Measurements from ENCODE around the gene THOC5.

Gene THOC5

DNA sequence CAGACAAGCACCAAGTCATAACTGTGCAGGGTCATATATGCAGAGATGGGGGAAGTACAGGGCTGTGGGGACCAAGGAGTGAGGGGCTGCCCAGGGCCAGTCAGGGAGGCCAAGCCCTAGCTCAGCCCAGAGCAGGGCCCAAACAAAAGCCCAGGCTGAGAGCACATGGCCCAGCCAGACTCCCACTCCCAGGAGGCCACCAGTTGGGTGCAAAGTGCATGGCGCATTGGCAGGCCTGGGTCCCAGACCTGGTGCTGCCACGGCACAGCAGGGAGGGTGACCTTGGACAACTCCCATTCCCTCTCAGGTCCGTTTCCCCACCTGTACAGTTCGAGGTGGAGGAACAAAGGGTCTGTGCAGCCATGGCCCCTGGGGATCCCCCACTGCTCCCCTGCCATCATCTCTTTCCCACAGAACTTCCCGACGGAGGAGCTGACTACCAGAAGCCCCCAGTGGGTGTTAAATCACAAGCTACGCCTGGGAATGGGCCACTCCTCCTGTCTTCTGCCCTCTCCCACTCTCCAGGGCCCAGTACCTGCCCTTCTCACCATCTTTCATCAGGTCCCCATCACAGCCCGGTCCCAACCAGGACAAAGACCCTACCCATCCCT, 26.7 kb upstream of the THOC5 start:
- TF ChIP-seq, protein P1, sequence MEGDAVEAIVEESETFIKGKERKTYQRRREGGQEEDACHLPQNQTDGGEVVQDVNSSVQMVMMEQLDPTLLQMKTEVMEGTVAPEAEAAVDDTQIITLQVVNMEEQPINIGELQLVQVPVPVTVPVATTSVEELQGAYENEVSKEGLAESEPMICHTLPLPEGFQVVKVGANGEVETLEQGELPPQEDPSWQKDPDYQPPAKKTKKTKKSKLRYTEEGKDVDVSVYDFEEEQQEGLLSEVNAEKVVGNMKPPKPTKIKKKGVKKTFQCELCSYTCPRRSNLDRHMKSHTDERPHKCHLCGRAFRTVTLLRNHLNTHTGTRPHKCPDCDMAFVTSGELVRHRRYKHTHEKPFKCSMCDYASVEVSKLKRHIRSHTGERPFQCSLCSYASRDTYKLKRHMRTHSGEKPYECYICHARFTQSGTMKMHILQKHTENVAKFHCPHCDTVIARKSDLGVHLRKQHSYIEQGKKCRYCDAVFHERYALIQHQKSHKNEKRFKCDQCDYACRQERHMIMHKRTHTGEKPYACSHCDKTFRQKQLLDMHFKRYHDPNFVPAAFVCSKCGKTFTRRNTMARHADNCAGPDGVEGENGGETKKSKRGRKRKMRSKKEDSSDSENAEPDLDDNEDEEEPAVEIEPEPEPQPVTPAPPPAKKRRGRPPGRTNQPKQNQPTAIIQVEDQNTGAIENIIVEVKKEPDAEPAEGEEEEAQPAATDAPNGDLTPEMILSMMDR (IDR thresholded peaks at IDR 0.05): no peak

DNA sequence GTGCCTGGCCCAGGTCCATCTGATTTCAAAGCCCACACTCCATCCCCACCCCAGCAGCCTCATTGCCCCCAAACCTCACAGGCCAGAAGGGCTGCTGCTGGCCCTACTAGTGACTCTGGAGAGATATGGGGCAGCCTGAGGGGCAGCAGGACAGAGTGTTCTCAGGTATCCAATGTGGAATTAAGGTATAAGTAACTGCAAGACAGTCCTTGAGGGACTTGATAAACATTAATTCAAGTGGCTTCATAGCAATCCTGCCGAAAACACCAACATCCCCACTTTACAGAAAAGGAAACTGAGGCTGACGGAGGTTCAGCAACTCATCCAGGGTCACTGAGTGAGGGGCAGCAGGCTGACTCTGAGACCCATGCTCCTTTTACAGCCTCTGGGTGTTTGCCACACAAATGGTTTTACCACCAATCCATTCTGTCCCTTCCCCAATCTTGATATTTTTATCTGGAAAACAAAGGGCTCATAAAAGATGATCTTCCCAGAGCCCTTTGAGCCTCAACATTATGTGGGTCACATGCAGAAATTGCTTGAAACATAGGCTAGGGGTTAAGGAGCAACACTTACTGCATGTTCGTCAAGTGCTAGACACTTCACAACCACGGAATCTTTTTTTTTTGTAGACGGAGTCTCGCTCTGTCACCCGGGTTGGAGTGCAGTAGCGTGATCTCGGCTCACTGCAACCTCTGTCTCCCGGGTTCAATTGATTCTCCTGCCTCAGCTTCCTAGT, 25.1 kb upstream of the THOC5 start:
- TF ChIP-seq, protein P1 (IDR thresholded peaks at IDR 0.05): no peak

DNA sequence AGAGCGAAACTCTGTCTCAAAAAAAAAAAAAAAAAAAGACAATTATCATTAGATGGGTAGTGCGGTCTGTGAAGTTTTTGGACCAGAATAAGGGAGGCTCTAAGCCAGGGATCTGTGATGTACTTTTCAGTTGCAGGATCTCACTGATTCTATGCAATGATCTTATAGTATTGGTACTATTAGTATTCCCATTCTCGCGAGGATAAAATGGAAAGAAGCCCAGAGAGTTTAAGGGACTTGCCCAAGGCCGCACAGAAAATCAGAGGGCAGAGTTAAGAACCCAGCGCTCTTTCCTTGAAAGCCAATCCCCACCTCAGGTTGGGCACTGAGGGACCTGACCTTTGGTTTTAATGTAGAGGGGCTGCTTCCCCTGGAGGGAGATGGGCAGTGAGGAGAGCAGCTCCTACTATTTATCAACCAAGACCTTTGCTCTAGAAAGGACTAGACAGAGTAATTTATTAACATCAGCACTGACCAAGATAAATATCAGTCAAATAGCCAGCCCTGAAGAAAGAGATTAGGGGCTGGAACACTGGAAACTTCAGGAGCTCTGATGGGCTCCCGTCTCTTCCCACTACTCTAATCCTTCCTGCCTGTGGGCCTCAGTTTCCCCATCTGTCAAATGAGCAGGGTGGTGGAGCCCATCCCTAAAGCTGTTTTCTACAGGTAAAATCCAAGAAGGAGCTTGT, 21.3 kb upstream of the THOC5 start:
- TF ChIP-seq, protein P1 (IDR thresholded peaks at IDR 0.05): no peak

DNA sequence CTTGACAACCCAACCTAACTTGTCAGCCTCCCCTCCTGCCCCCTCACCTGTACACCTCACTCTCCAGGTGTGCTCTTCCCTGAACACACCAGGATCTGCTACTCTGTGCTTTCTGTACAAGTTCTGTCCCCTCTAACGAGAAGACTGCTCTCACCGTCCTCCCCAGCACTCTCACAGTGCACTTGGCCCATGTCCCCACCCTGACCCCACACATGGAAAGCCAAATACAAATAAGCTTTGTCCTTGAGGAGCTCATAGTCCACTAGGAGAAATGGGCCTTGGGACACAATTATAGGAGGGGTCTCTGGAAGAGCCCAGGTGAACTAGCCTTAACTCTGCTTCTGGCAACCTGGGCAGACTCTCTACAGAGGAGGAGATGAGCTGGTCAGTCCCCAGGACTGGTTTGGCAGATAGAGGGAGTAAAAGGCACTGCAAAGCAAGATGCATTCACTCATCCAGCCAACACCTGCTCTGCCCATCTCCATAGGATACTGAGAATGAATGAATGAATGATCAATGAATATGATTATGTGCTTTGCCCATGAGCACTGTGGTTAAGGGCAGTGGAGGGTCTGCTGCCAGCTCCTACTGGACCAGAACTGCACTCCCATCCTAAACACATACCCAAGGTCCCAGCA, 17.5 kb upstream of the THOC5 start:
- TF ChIP-seq, protein P1 (IDR thresholded peaks at IDR 0.05): no peak

DNA sequence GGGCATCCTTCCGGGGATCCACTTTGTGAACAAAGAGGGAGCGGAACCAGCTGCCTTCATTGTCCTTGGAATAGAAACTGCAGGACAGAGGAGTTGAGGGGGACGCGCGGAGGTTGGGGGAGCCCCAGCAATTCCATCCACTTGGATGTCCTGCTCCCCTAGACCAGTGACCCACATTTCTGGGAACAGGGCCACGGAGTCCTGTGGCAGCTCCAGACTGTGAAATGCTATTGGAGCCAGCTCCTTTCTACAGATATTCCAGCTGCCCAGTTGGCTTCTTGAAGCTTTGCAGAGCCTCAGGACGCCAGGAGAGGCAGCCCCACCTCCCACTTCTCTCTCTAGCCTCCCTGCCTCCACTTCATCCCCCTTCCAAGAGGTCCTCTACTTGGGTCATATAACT, 16.9 kb upstream of the THOC5 start:
- TF ChIP-seq, protein P1 (IDR thresholded peaks at IDR 0.05): no peak

DNA sequence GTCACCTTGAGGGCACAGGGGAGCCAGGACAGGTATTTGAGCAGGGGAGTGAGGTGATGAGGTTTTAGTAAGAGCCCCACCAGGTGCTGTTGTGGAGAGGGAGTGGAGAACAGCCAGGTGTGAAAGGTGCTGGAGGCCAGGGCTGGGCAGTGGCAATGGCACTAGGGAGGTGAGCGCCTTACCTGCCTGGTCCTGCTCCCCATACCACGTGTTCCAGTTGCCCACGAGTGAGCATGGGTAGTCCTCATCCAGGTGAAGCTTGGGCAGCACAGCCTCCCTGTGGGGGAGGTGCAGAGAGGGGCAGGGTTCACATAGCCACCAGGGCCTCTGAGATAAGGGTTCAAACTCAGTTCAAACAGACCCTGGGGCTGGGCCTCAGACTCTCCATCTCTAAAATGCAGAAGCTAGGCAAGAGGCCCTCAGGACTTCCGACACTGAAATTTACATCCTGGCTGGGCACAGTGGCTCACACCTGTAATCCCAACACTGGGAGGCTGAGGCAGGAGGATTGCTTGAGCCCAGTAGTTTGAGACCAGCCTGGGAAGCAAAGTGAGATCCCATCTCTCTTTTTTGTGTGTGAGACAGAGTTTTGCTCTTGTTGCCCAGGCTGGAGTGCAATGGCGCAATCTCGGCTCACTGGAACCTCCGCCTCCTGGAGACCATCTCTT, 15.6 kb upstream of the THOC5 start:
- TF ChIP-seq, protein P1 (IDR thresholded peaks at IDR 0.05): no peak

DNA sequence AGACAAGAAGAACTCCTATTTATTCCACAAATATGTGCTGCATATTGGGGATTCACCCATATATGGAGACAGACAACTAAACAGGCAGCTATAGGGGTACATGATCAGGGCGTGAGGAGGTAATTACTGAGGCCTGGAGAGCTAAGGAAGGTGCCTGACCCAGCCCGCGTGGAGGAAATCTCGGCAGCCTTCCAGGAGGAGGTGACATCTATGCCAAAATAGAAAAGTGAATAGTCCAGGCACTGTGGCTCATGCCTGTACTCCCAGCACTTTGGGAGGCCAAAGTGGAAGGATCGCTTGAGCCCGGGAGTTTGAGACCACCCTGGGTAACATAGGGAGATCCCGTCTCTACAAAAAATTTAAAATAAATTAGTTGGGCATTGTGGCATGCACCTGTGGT, 13.8 kb upstream of the THOC5 start:
- TF ChIP-seq, protein P1 (IDR thresholded peaks at IDR 0.05): no peak

All from LNCAP (cell line).